Fibroblast of skin of abdomen (primary cell): ENCODE data around the gene GIMAP8.
"Not testable (repeated sequence)": the region's sequence is repeated elsewhere in the genome, so short reads cannot be mapped to it uniquely, and the experiment has no call there.

Source experiments
- DNase-seq: peaks from one replicate; pipeline ENCODE4 v3.0.0-alpha.2; 2013

Gene GIMAP8

GRCh38 chr7:150516956-150517745 is 66.7 kb downstream of the GIMAP8 start:
- no peak for DNase-seq

GRCh38 chr7:150519310-150519709 is 68.9 kb downstream of the GIMAP8 start:
- DNase-seq = no peak

GRCh38 chr7:150520145-150520544 is 69.7 kb downstream of the GIMAP8 start:
- no peak for DNase-seq

DNA sequence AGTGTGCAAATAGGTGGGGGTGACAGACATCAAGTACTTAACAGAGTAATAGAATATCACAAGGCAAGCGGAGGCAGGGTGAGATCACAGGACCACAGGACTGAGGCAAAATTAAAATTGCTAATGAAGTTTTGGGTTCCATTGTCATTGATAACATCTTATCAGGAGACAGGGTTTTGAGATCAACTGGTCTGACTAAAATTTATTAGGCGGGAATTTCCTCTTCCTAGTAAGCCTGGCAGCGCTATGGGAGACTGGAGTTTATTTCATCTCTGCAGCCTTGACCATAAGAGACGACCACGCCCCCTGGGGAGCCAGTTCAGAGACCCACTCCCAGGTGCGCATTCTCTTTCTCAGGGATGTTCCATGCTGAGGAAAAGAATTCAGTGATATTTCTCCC is 72.5 kb downstream of the GIMAP8 start:
- not testable (repeated sequence) for DNase-seq

DNA sequence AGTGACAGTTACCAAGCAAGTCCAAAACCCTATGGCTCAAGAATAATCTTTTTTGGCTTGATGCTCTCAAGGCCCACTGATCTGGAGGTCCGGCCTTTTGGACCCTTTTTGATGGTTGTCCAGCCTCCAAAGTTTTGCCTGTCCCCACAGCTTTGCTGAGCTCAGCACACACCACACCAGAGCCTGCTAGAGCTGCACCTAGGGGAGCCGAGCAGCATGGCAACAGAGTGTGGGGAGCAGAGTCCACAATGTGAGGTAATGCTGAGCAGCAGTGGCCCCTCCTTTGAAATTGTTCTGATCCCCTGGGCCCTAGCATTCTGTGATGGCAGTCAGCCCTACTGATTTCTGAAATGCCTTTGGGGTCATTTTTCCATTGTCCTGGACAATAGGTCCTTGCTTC is 73.6 kb downstream of the GIMAP8 start:
- DNase-seq = no peak
